Thoracic aorta (tissue), 2 donors: ENCODE measurements around the gene GMDS. TPM values are rescaled to one million over a fixed set of nuclear protein-coding genes. Genes with fewer than 3 reads are reported as not detected.

Source experiments
- ATAC-seq: fragments of 150-250 bp; one replicate; pipeline ENCODE4 v1.8.0; 2017; ENCODE audit warnings: low read depth; ENCODE audit not compliant: insufficient number of reproducible peaks, low FRiP score
- DNase-seq: peaks from one replicate; pipeline ENCODE4 v3.0.0-alpha.2; 2020; ENCODE audit warnings: low spot score
- H3K27ac ChIP-seq, 2 donors: fragments of 200-600 bp; sonication (generic); 1 replicate in 1 of 2; 2 replicates in 1 of 2; pipeline ENCODE4 v1.5.1; 2016; ENCODE audit warnings: mild to moderate bottlenecking in 2 of 2, moderate library complexity in 2 of 2
- H3K27me3 ChIP-seq: fragments of 200-600 bp; sonication (generic); replicated peaks from 2 replicates; pipeline ENCODE4 v1.6.0; 2016; ENCODE audit warnings: mild to moderate bottlenecking; ENCODE audit not compliant: insufficient read depth
- H3K36me3 ChIP-seq: fragments of 200-600 bp; sonication (generic); one replicate; pipeline ENCODE4 v1.5.1; 2016
- H3K4me1 ChIP-seq, 2 donors: fragments of 200-600 bp; sonication (generic); 1 replicate in 1 of 2; 2 replicates in 1 of 2; pipeline versions ENCODE4 v1.5.1 to v1.6.0; 2016; ENCODE audit warnings: low read depth in 2 of 2, mild to moderate bottlenecking in 1 of 2; ENCODE audit not compliant: control insufficient read depth in 1 of 2
- H3K4me3 ChIP-seq: fragments of 200-600 bp; sonication (generic); 2 replicates; pipeline ENCODE4 v1.5.1; 2016; ENCODE audit warnings: mild to moderate bottlenecking
- H3K9me3 ChIP-seq: fragments of 200-600 bp; sonication (generic); 2 replicates; pipeline ENCODE4 v1.5.1; 2016
- CTCF ChIP-seq: fragments of 200-600 bp; sonication (generic); IDR thresholded peaks from one replicate; pipeline ENCODE4 v1.5.1; 2019; ENCODE audit warnings: antibody characterized with exemption
- total RNA-seq, 2 donors: library from RNA; depleted of rRNA; stranded (reverse); fragments of >200 nt; gene quantifications; one replicate each; pipeline versions ENCODE4 v1.1.0 to v1.2.3, GENCODE V29; 2016

GMDS gene
- total RNA-seq, 2 donors from 2014 or later = 87.8 to 87.9 TPM

DNA sequence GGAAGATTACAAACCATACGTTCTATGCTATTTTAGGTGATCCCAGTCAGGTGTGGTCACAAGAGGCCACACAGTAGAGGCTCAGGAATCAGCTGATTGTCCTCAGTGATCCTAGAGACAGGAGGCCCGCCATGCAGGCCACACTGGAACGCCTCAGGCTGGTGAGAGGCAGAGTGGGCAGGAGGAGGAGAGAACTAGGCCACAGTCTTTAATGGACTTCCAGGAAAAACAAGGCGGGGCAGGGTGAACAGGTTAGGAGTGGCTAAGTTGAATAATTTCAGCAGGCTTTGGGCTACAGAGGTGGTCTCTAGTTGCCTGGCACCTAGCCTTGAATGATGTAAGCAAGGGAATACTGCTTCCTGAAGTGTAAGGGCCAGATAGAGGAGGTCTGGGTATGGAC, 101.2 kb downstream of the GMDS start:
- ATAC-seq = no peak
- DNase-seq = no peak
- no peak for TF ChIP-seq CTCF
- no peaks in the 10 kb centered on the region for H3K36me3 ChIP-seq
- no peaks in the 10 kb centered on the region for H3K27me3 ChIP-seq
- H3K4me3 ChIP-seq = no peak overlapping the region
- no peak overlapping the region for H3K27ac ChIP-seq
- H3K9me3 ChIP-seq = no peaks in the 10 kb centered on the region
- H3K4me1 ChIP-seq = peaks cover 6 to 19% of the 10 kb centered on the region in 2 donors

DNA sequence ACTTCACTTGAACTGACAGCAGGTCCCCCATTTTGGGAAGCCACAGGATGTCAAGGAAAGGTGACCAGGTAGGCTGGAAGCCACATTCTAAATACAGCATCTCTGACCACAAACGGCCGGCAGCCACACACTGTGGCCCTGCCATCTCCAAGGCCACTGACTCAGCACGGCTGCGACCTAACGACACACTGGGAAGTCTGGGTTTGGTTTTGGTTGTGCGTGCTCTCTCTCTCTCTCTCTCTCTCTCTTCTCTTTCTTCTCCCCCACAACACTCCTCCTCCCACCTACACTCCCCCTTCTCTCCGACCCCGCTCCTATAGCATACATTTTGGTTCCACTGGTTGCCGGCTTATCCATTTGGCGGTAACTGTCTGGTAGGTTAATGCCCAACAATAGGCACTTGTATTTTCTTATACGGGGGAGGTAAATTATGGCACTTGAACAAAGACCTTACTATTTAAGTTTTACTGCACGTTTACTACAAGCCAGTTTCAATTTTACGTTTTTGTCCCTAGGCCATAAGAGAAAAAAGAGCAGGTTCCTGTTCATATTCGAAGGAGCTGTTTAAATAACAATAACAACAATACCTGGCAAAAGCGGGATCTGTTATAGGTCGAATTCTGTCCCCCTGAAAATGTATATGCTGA, 103.6 kb downstream of the GMDS start:
- Histone ChIP-seq H3K27me3 (no peaks in the 10 kb centered on the region), H3K4me3 (no peak overlapping the region), H3K27ac (no peak overlapping the region), H3K36me3 (no peaks in the 10 kb centered on the region), H3K9me3 (no peaks in the 10 kb centered on the region), H3K4me1 (peaks cover 0 to 2% of the 10 kb centered on the region in 2 donors)
- ATAC-seq (no peak), DNase-seq (no peak)
- TF ChIP-seq CTCF = no peak

GRCh38 chr6:2140438-2141128, 104.8 kb downstream of the GMDS start:
- H3K4me3 ChIP-seq = no peak overlapping the region
- TF ChIP-seq CTCF = no peak
- H3K36me3 ChIP-seq = no peaks in the 10 kb centered on the region
- no peak overlapping the region for H3K27ac ChIP-seq
- ATAC-seq = no peak
- no peaks in the 10 kb centered on the region for H3K4me1 ChIP-seq
- no peak for DNase-seq
- H3K9me3 ChIP-seq = no peaks in the 10 kb centered on the region
- no peaks in the 10 kb centered on the region for H3K27me3 ChIP-seq

- DNase-seq (no peak), ATAC-seq (no peak)
- no peaks in the 10 kb centered on the region for H3K36me3 ChIP-seq
Observed at GRCh38 chr6:2135401-2135800, 110.0 kb downstream of the GMDS start.

More at GRCh38 chr6:2135401-2135800, 110.0 kb downstream of the GMDS start:
- no peaks in the 10 kb centered on the region for H3K9me3 ChIP-seq
- no peak overlapping the region for H3K27ac ChIP-seq
- H3K27me3 ChIP-seq = no peaks in the 10 kb centered on the region
- no peaks in the 10 kb centered on the region for H3K4me1 ChIP-seq
- H3K4me3 ChIP-seq = no peak overlapping the region
- TF ChIP-seq CTCF = no peak
